Parathyroid adenoma (tissue), 2 donors: Measurements from ENCODE around the gene ATP2B2.

Source experiments
- H2AFZ ChIP-seq: fragments of 300-600 bp; sonication (generic); one replicate; pipeline ENCODE4 v1.7.0; 2017; ENCODE audit warnings: antibody characterized with exemption, mild to moderate bottlenecking
- H3K27ac ChIP-seq: fragments of 300-600 bp; sonication (generic); one replicate; pipeline ENCODE4 v1.7.0; 2017
- H3K27me3 ChIP-seq: fragments of 300-600 bp; sonication (generic); one replicate; pipeline ENCODE4 v1.7.0; 2017; ENCODE audit warnings: low read length; ENCODE audit not compliant: control insufficient read depth, insufficient read depth
- H3K36me3 ChIP-seq: fragments of 300-600 bp; sonication (generic); one replicate; pipeline ENCODE4 v1.7.0; 2017; ENCODE audit warnings: low read length; ENCODE audit not compliant: control insufficient read depth, insufficient read depth
- H3K4me1 ChIP-seq: fragments of 300-600 bp; sonication (generic); one replicate; pipeline ENCODE4 v1.7.0; 2017; ENCODE audit warnings: control low read depth
- H3K4me2 ChIP-seq: fragments of 300-600 bp; sonication (generic); one replicate; pipeline ENCODE4 v1.7.0; 2017; ENCODE audit warnings: low read length
- H3K4me3 ChIP-seq: fragments of 300-600 bp; sonication (generic); one replicate; pipeline ENCODE4 v1.7.0; 2017; ENCODE audit warnings: low read depth, low read length
- H3K79me2 ChIP-seq: fragments of 300-600 bp; sonication (generic); one replicate; pipeline ENCODE4 v1.7.0; 2017; ENCODE audit warnings: control low read depth
- H3K9ac ChIP-seq: fragments of 300-600 bp; sonication (generic); one replicate; pipeline ENCODE4 v1.7.0; 2017; ENCODE audit warnings: mild to moderate bottlenecking
- H3K9me3 ChIP-seq: fragments of 300-600 bp; sonication (generic); one replicate; pipeline ENCODE4 v1.7.0; 2017; ENCODE audit warnings: low read length; ENCODE audit not compliant: control insufficient read depth
- CTCF ChIP-seq: fragments of 300-600 bp; sonication (generic); IDR thresholded peaks from one replicate; pipeline ENCODE4 v1.7.0; 2017; ENCODE audit warnings: antibody characterized with exemption, mild to moderate bottlenecking
- donor health status: primary hyperparathyroidism.

Gene ATP2B2

DNA sequence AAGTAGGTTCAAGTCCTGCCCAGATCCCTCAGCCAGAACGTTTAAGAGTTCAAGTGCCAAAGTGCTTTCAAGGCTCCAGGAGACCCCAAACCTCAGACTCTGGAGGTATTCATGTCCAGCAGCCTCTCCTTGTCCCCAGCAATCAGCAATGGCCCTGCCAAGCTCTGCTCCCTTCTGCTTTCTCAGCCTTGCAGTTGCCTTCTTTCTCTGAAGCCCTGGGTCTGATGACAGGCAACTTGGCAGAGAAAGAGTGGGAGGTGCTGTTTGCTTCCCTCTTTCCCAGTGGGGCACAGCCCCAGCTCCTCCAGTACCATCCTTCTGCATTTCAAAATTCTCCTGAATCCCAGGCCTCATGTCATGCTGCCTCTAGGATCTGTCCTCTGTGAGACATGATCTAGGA is 40.2 kb downstream of the ATP2B2 start:
- Histone ChIP-seq H3K4me2 (no peak overlapping the region), H3K4me1 (peaks cover 13% of the 10 kb centered on the region), H3K27me3 (no peaks in the 10 kb centered on the region), H3K4me3 (no peak overlapping the region), H3K27ac (no peak overlapping the region), H3K79me2 (no peaks in the 10 kb centered on the region), H2AFZ (no peak overlapping the region), H3K9ac (no peak overlapping the region), H3K9me3 (no peaks in the 10 kb centered on the region), H3K36me3 (no peaks in the 10 kb centered on the region)
- TF ChIP-seq CTCF = no peak

- H3K79me2 ChIP-seq = no peaks in the 10 kb centered on the region
- no peak for TF ChIP-seq CTCF
- no peak overlapping the region for H2AFZ ChIP-seq
- H3K9ac ChIP-seq = no peak overlapping the region
- H3K27ac ChIP-seq = no peak overlapping the region
- no peak overlapping the region for H3K4me2 ChIP-seq
- no peak overlapping the region for H3K4me3 ChIP-seq
- no peaks in the 10 kb centered on the region for H3K4me1 ChIP-seq
- no peaks in the 10 kb centered on the region for H3K27me3 ChIP-seq
- no peaks in the 10 kb centered on the region for H3K36me3 ChIP-seq
- H3K9me3 ChIP-seq = no peaks in the 10 kb centered on the region
These were observed 41.6 kb downstream of the ATP2B2 start for GRCh38 chr3:10463533-10464434.

DNA sequence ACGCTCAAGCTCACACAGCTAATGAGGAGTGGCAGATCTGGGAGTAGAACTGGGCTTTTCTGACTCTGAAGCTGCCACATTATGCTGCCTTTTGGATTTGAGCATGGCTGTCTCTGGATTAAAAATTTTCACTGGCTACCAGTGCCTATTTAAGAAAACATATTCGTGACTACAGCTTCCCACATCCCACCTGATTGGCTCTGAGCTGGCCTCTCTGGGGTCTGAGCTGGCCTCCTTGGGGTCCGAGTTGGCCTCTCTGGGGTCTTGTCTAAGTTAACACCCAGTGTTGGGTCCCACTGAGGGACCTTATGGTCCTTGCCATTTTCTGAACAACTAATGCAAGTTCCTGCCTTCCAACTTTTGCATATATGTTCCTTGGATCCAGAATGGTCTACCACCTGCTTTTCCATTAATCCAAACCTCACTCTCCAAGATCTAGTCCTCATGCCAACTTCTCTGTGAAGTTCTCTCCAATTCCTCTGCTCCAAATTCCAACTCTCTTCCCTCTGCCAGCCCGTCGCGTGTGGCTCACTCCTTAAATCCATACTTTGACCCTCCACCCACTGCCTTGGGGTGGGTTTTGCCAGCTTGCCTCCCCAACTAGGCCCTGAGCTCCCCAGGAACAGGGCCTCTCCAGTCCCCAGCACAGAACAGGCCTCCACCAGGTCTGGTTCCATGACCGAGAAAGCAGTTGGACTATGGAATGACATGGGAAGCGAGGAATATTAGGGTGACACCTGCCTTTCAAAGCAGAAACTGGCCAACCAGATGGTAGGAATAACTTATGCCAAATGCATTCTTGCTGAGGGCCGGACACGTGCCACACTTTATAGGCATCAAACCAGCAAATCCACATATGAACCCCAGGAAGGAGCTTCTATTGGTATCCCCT is 42.5 kb downstream of the ATP2B2 start:
- Histone ChIP-seq H3K27me3 (no peaks in the 10 kb centered on the region), H3K4me3 (no peak overlapping the region), H2AFZ (no peak overlapping the region), H3K36me3 (no peaks in the 10 kb centered on the region), H3K4me1 (no peaks in the 10 kb centered on the region), H3K4me2 (no peak overlapping the region), H3K9ac (no peak overlapping the region), H3K27ac (no peak overlapping the region), H3K9me3 (no peaks in the 10 kb centered on the region), H3K79me2 (no peaks in the 10 kb centered on the region)
- TF ChIP-seq CTCF = no peak

DNA sequence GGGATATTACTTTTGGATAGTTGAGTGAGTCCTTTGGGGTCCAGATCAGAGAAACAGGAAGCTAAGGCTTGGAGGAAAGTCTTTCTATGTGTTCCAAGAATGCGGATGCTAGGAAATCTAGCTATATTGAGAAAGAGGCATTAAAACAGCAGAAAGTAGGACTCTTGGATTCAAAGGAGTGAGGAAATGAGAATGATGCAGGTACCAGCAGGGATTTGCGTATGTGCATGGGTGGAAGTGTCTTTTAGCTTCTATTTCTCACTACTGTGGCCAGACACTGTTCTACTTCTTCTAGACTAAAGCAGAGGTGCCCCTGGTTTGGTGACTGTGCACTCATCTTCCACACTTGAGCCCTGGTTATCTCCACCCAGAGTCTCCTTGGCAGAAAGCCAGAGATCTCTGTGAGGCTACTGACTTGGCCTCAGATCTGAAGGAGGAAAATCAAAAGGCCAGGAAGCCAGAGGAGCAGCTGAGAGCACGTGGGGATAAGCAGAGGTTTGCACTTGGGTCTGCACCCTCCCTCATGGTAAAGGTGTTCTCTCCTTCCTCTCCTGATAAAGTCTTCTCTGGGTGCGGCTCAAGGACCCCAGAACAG is 44.3 kb downstream of the ATP2B2 start:
- H3K9me3 ChIP-seq = no peaks in the 10 kb centered on the region
- no peak overlapping the region for H3K9ac ChIP-seq
- H3K27me3 ChIP-seq = no peaks in the 10 kb centered on the region
- H3K4me3 ChIP-seq = no peak overlapping the region
- H2AFZ ChIP-seq = no peak overlapping the region
- no peaks in the 10 kb centered on the region for H3K4me1 ChIP-seq
- H3K4me2 ChIP-seq = no peak overlapping the region
- H3K27ac ChIP-seq = no peak overlapping the region
- H3K36me3 ChIP-seq = no peaks in the 10 kb centered on the region
- H3K79me2 ChIP-seq = no peaks in the 10 kb centered on the region
- no peak for TF ChIP-seq CTCF
